K562 (cell line): Measurements from ENCODE around the gene REP15. TPM values are rescaled to one million over a fixed set of nuclear protein-coding genes. Genes with fewer than 3 reads are reported as not detected.
A peak's percentile ranks its signal among the peaks of the same experiment; 100 is the strongest.

ENCODE experiments used
- ATF7 ChIP-seq: fragments of 450-650 bp; IDR thresholded peaks from 2 replicates; pipeline ENCODE4 v1.7.1; 2014; ENCODE audit warnings: mild to moderate bottlenecking, moderate library complexity
- BDP1 ChIP-seq: IDR thresholded peaks from 3 replicates; pipeline ENCODE4 v1.6.1; 2011; ENCODE audit not compliant: insufficient read length, insufficient read depth
- CCNT2 ChIP-seq: IDR thresholded peaks from 2 replicates; pipeline ENCODE4 v1.6.1; 2011; ENCODE audit warnings: borderline replicate concordance, low read depth, mild to moderate bottlenecking, moderate library complexity, mixed read lengths, low read length; ENCODE audit not compliant: insufficient read length; ENCODE audit errors: extremely low read depth
- CTBP1 ChIP-seq: fragments of 450-650 bp; IDR thresholded peaks from 2 replicates; pipeline ENCODE4 v1.6.1; 2016; ENCODE audit warnings: borderline replicate concordance
- CXXC5 ChIP-seq: fragments of 250-450 bp; sonication (Bioruptor Pico); IDR thresholded peaks from 2 replicates; pipeline ENCODE4 v1.8.0; 2022; ENCODE audit warnings: inconsistent platforms, mild to moderate bottlenecking, moderate library complexity
- ETV1 ChIP-seq: fragments of 450-650 bp; conservative IDR thresholded peaks from 2 replicates; pipeline ENCODE4 v1.6.1; 2016; ENCODE audit warnings: missing genetic modification characterization, control low read depth, low read depth, missing compliant biosample characterization
- FOXA1 ChIP-seq: fragments of 450-650 bp; IDR thresholded peaks from 2 replicates; pipeline ENCODE4 v1.6.1; 2016; ENCODE audit warnings: mild to moderate bottlenecking, borderline replicate concordance
- GABPA ChIP-seq: fragments of 200-800 bp; sonication (Bioruptor generic); conservative IDR thresholded peaks from 2 replicates; pipeline ENCODE4 v1.6.1; 2016; ENCODE audit warnings: low read depth, missing genetic modification characterization, missing compliant biosample characterization
- HCFC1 ChIP-seq: IDR thresholded peaks from 2 replicates; pipeline ENCODE4 v1.6.1; 2012; ENCODE audit warnings: low read depth, low read length, improper control_type of control experiment
- NBN ChIP-seq: fragments of 450-650 bp; IDR thresholded peaks from 2 replicates; pipeline ENCODE4 v1.6.1; 2016; ENCODE audit warnings: low read depth, mild to moderate bottlenecking
- NCOA6 ChIP-seq: fragments of 450-650 bp; IDR thresholded peaks from 2 replicates; pipeline ENCODE4 v1.6.1; 2017; ENCODE audit warnings: mild to moderate bottlenecking
- NFIC ChIP-seq: fragments of 450-650 bp; IDR thresholded peaks from 2 replicates; pipeline ENCODE4 v1.6.1; 2017; ENCODE audit warnings: mild to moderate bottlenecking, inconsistent platforms
- NONO ChIP-seq, 2 experiments: fragments of 200-400 bp in 1 of 2; fragments of 450-650 bp in 1 of 2; formaldehyde crosslinking in 1 of 2; IDR thresholded peaks; 2 replicates each; pipeline ENCODE4 v1.6.1; 2017; ENCODE audit warnings: low read depth in 2 of 2, mild to moderate bottlenecking in 2 of 2, moderate library complexity in 2 of 2, low read length in 1 of 2
- PCBP2 ChIP-seq: fragments of 200-400 bp; formaldehyde crosslinking; IDR thresholded peaks from 2 replicates; pipeline ENCODE4 v1.6.1; 2018; ENCODE audit warnings: low read length, low read depth, mild to moderate bottlenecking, moderate library complexity; ENCODE audit not compliant: poor library complexity, severe bottlenecking
- SP2 ChIP-seq: IDR thresholded peaks from 2 replicates; pipeline ENCODE4 v1.6.1; 2011; ENCODE audit warnings: mild to moderate bottlenecking, low read depth, low read length, moderate library complexity; ENCODE audit not compliant: poor library complexity, severe bottlenecking; ENCODE audit errors: extremely low read depth
- ZBTB2 ChIP-seq: fragments of 450-650 bp; IDR thresholded peaks from 2 replicates; pipeline ENCODE4 v1.6.1; 2016; ENCODE audit warnings: antibody characterized with exemption
- ZBTB26 ChIP-seq: fragments of 450-650 bp; formaldehyde crosslinking; IDR thresholded peaks from 2 replicates; pipeline ENCODE4 v1.4.0; 2022; ENCODE audit warnings: missing genetic modification characterization
- ZNF121 ChIP-seq: sonication (generic); formaldehyde crosslinking; conservative IDR thresholded peaks from 2 replicates; pipeline ENCODE4 v1.8.0; 2022; ENCODE audit warnings: missing genetic modification reagents
- ZNF133 ChIP-seq: fragments of 250-450 bp; sonication (Bioruptor Pico); IDR thresholded peaks from 2 replicates; pipeline ENCODE4 v1.4.0; 2020; ENCODE audit warnings: mild to moderate bottlenecking
- ZNF76 ChIP-seq: fragments of 250-450 bp; sonication (Bioruptor Pico); IDR thresholded peaks from 2 replicates; pipeline ENCODE4 v1.4.0; 2020; ENCODE audit warnings: mild to moderate bottlenecking, moderate library complexity, borderline replicate concordance
- ZZZ3 ChIP-seq: fragments of 450-650 bp; IDR thresholded peaks from 2 replicates; pipeline ENCODE4 v1.6.1; 2016; ENCODE audit warnings: antibody characterized with exemption, mild to moderate bottlenecking, moderate library complexity
- polyA plus RNA-seq, 8 experiments: library from polyadenylated mRNA; depleted of rRNA in 4 of 8; stranded (reverse) in 5 of 8; unstranded in 3 of 8; fragments of >200 nt; fragmentation: Nextera tagmentation in 2 of 8; fragmentation: Illumina TruSeq in 1 of 8; extraction: Ambion mirVana in 2 of 8; extraction: Trizol in 1 of 8; gene quantifications; 2 replicates each; pipeline versions ENCODE4 v1.2.1 to v1.2.3, GENCODE V29; 2011 to 2014; ENCODE audit warnings: inconsistent platforms in 1 of 8, missing spikeins in 1 of 8
- total RNA-seq, 7 experiments: library from RNA; depleted of rRNA in 6 of 7; stranded (reverse); fragments of >200 nt in 6 of 7; fragmentation: Illumina TruSeq in 2 of 7; extraction: Trizol in 2 of 7; gene quantifications; 2 replicates each; pipeline versions ENCODE4 v1.2.1 to v1.2.3, GENCODE V29; 2011 to 2021; ENCODE audit warnings: low replicate concordance in 1 of 7
- TF ChIP-seq, protein P1 (sequence below): fragments of 250-450 bp; sonication (Bioruptor Pico); IDR thresholded peaks from 2 replicates; pipeline ENCODE4 v1.8.0; 2021; ENCODE audit warnings: borderline replicate concordance, mild to moderate bottlenecking, moderate library complexity; ENCODE audit not compliant: poor library complexity, severe bottlenecking
- TF ChIP-seq, protein P2 (sequence below): sonication (generic); formaldehyde crosslinking; IDR thresholded peaks from 2 replicates; pipeline ENCODE4 v1.8.0; 2022; ENCODE audit warnings: missing genetic modification reagents, mild to moderate bottlenecking, moderate library complexity, borderline replicate concordance

Gene REP15
- total and polyA plus RNA-seq, 9 of the 15 experiments (the other 6 are each of a cell fraction or from before 2014, with no cell fraction given): not detected

DNA sequence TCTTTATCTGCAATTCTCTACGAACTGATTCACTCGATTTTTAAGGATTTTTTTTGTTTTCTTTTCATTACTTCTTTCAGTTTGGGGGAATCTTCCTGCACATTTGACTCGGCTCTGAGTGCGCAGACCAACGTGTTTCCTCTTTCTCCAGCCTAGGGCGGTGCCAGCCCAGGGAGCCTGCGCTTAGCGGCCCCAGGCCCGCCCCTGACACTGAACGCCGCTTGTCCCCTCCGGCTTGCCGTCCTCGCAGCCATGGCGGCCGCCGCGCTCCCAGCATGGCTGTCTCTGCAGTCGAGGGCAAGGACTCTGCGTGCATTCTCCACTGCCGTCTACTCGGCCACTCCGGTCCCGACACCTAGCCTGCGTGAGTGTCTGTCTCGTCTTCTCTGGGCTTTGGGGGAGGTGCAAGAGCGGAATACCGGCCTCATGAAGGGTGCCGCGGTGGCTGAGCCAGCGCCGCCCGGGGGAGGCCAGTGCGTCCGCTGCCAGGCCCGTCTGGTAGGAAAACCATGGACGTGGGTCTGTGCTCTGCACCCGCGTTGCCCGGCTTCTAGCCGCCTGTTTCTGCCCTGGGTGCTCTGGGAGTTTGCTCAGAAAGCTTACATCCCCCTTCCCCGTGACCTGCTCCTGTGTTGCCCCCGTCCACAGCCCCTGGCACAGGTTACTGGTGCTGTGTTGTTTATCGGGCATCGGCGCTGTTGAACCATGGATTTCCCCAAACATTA lies 14.5 kb downstream of the REP15 start, which contains the start of gene MRPS35 (continued):
- TF ChIP-seq, protein P1, sequence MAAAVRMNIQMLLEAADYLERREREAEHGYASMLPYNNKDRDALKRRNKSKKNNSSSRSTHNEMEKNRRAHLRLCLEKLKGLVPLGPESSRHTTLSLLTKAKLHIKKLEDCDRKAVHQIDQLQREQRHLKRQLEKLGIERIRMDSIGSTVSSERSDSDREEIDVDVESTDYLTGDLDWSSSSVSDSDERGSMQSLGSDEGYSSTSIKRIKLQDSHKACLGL (CRISPR knock-in tag): peak; percentile 91
- no peak for TF ChIP-seq ZNF133 (CRISPR knock-in tag)
- TF ChIP-seq GABPA (tag): peak; percentile 56
- peak; percentile 67 for TF ChIP-seq NFIC
- TF ChIP-seq ZNF76 (CRISPR knock-in tag): 0 out of 2 replicates have a peak, but pooled peaks have one; percentile 82
- peak; percentile 88 for TF ChIP-seq CXXC5
- no peak for TF ChIP-seq ETV1 (tag)
- TF ChIP-seq NONO (IDR thresholded peaks at IDR 0.05; ENCODE audit: low read depth in 2 of 2, low read length in 1 of 2): peak in 1 of 2 experiments; percentile 41; a peak in 1 of 4 replicates
- peak; percentile 77 for TF ChIP-seq HCFC1
- peak; percentile 33; the same call in 1 of the 2 replicates for TF ChIP-seq NCOA6
- 0 out of 2 replicates have a peak, but pooled peaks have one; percentile 61 for TF ChIP-seq ZBTB26 (CRISPR knock-in tag)
- no peak for TF ChIP-seq ZBTB2
- TF ChIP-seq ZZZ3: no peak
- no peak for TF ChIP-seq PCBP2
- TF ChIP-seq BDP1: no peak
- TF ChIP-seq CCNT2: peak; percentile 61
- TF ChIP-seq CTBP1: peak; percentile 84
- no peak for TF ChIP-seq SP2
- TF ChIP-seq, protein P2, sequence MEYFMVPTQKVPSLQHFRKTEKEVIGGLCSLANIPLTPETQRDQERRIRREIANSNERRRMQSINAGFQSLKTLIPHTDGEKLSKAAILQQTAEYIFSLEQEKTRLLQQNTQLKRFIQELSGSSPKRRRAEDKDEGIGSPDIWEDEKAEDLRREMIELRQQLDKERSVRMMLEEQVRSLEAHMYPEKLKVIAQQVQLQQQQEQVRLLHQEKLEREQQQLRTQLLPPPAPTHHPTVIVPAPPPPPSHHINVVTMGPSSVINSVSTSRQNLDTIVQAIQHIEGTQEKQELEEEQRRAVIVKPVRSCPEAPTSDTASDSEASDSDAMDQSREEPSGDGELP (CRISPR knock-in tag): peak; percentile 84; the same call in 1 of the 2 replicates
- TF ChIP-seq NBN: peak; percentile 70; the same call in 1 of the 2 replicates
- TF ChIP-seq ATF7: peak; percentile 48; the same call in 1 of the 2 replicates
- TF ChIP-seq ZNF121: no peak
- no peak for TF ChIP-seq FOXA1
